Measurements from ENCODE around the gene CTNNA1.
"Not testable (repeated sequence)": the region's sequence is repeated elsewhere in the genome, so short reads cannot be mapped to it uniquely, and the experiment has no call there.

CTNNA1 gene

DNA sequence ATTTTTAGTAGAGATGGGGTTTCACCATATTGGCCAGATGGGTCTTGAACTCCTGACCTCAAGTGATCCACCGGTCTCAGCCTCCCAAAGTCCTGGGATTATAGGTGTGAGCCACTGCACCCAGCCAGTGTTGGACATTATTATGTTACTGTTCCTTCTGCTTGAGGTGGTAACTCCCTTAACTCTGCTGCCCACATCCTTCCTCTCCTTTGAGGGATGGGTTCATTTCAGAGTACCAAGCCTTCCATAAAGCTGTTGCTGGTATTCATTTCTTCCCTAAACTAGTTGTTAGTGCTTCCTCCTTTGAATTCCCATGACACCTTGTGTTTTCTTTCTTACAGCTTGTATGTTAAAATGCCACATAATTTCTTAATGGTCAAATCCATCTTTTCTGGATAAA, 54.0 kb downstream of the CTNNA1 start:
- Histone ChIP-seq H3K27ac (no peak overlapping the region), H3K36me3 (peaks cover 0 to 6% (median 4%) of the 10 kb centered on the region in 3 donors), H3K27me3 (no peaks in the 10 kb centered on the region), H3K4me1 (peaks cover 0 to 44% (median 10%) of the 10 kb centered on the region in 4 donors), H3K4me3 (no peak overlapping the region), H3K9me3 (no peaks in the 10 kb centered on the region)
- TF ChIP-seq, protein P1, sequence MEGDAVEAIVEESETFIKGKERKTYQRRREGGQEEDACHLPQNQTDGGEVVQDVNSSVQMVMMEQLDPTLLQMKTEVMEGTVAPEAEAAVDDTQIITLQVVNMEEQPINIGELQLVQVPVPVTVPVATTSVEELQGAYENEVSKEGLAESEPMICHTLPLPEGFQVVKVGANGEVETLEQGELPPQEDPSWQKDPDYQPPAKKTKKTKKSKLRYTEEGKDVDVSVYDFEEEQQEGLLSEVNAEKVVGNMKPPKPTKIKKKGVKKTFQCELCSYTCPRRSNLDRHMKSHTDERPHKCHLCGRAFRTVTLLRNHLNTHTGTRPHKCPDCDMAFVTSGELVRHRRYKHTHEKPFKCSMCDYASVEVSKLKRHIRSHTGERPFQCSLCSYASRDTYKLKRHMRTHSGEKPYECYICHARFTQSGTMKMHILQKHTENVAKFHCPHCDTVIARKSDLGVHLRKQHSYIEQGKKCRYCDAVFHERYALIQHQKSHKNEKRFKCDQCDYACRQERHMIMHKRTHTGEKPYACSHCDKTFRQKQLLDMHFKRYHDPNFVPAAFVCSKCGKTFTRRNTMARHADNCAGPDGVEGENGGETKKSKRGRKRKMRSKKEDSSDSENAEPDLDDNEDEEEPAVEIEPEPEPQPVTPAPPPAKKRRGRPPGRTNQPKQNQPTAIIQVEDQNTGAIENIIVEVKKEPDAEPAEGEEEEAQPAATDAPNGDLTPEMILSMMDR (IDR thresholded peaks at IDR 0.05), result no peak
- intact Hi-C loops (cut with DNase I; ENCODE audit: low total_unique reads), result no loop called here
- DNase-seq, result no peak

DNA sequence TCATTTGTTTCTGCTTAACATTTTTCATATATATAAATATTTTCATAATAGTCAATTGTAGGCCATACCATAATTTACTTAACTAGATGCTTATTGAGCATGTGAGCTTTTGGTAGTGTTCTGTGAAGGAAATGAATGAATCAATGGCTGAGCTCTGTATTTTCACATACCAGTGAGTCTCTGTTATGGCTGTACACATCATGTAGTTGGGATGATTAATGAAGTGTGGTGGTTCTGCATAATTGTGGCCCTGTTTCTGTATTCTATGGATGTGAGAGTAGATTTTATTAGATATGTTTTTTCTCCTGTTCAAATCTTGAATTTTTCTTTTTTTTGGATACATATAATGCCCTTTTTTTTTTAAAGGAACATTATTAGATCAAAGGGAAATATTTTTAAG, 56.2 kb downstream of the CTNNA1 start:
- TF ChIP-seq, protein P1 (IDR thresholded peaks at IDR 0.05), result no peak
- no peaks in the 10 kb centered on the region for H3K9me3 ChIP-seq
- H3K36me3 ChIP-seq, result peaks cover 0 to 21% (median 16%) of the 10 kb centered on the region in 3 donors
- H3K27ac ChIP-seq, result no peak overlapping the region
- H3K4me3 ChIP-seq, result no peak overlapping the region
- H3K27me3 ChIP-seq, result no peaks in the 10 kb centered on the region
- intact Hi-C loops (cut with DNase I; ENCODE audit: low total_unique reads), result no loop called here
- H3K4me1 ChIP-seq, result peaks cover 0 to 26% (median 4%) of the 10 kb centered on the region in 4 donors
- no peak for DNase-seq

DNA sequence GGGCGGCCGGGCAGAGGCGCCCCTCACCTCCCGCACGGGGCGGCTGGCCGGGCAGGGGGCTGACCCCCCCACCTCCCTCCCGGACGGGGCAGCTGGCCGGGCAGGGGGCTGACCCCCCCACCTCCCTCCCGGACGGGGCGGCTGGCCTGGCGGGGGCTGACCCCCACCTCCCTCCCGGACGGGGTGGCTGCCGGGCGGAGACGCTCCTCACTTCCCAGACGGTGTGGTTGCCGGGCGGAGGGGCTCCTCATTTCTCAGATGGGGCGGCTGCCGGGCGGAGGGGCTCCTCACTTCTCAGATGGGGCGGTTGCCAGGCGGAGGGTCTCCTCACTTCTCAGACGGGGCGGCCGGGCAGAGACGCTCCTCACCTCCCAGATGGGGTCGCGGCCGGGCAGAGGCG, 57.6 kb downstream of the CTNNA1 start:
- peaks cover 0 to 26% (median 16%) of the 10 kb centered on the region in 3 donors for H3K36me3 ChIP-seq
- H3K4me3 ChIP-seq; H3K9me3 ChIP-seq; DNase-seq; H3K27ac ChIP-seq; intact Hi-C loops (cut with DNase I; ENCODE audit: low total_unique reads); H3K27me3 ChIP-seq: not testable (repeated sequence)
- peaks cover 0 to 39% (median 8%) of the 10 kb centered on the region in 4 donors for H3K4me1 ChIP-seq

DNA sequence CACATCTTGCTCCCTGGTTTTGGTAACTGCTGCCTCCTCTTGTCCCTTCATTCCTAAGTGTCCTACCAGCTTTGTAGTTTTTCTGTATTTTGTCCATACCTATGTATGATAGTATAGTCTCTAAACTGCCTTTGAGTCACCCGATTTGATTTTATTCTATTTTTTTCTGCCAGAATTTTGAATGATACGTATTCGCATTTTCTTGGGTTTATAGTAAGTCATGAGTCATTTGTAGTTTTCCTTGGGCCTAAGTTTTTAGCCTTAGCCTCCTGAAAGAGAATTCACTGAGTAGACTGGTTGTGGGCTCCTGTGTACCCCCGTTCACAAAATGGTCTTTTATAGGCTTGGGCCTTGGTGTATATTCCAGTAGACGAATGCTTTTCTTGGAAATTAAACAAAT, 62.3 kb downstream of the CTNNA1 start:
- no peak overlapping the region for H3K4me3 ChIP-seq
- peaks cover 0 to 32% (median 16%) of the 10 kb centered on the region in 3 donors for H3K36me3 ChIP-seq
- H3K27me3 ChIP-seq, result no peaks in the 10 kb centered on the region
- no peaks in the 10 kb centered on the region for H3K9me3 ChIP-seq
- DNase-seq, result no peak
- H3K27ac ChIP-seq, result peak overlapping the region; percentile 16 to 67
- peaks cover 0 to 52% (median 18%) of the 10 kb centered on the region in 4 donors for H3K4me1 ChIP-seq
- TF ChIP-seq, protein P1 (IDR thresholded peaks at IDR 0.05), result no peak
- intact Hi-C loops (cut with DNase I; ENCODE audit: low total_unique reads), result no loop called here

DNA sequence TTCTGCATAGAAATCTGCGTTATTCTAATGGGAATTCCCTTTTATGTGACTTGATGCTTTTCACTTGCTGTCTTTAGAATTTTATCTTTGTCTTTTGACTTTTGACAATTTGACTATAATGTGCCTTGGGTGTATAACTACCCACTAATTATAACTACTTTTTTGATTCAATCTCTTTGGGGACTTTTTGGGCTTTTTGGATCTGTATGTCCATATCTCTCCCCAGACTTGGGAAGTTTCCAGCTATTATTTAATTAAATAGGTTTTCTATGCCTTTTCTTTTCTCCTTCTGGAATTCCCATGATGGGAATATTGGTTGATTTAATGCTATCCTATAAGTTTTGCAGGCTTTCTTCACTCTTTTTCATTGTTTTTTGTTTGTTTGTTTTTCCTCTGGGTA, 64.0 kb downstream of the CTNNA1 start:
- Histone ChIP-seq H3K4me1 (peaks cover 0 to 66% (median 18%) of the 10 kb centered on the region in 4 donors), H3K27me3 (no peaks in the 10 kb centered on the region), H3K27ac (peak overlapping the region in 1 of 2 donors; percentile 67), H3K4me3 (no peak overlapping the region), H3K36me3 (peaks cover 0 to 25% (median 11%) of the 10 kb centered on the region in 3 donors), H3K9me3 (no peaks in the 10 kb centered on the region)
- no peak for DNase-seq
- TF ChIP-seq, protein P1 (IDR thresholded peaks at IDR 0.05), result no peak
- intact Hi-C loops (cut with DNase I; ENCODE audit: low total_unique reads), result no loop called here

DNA sequence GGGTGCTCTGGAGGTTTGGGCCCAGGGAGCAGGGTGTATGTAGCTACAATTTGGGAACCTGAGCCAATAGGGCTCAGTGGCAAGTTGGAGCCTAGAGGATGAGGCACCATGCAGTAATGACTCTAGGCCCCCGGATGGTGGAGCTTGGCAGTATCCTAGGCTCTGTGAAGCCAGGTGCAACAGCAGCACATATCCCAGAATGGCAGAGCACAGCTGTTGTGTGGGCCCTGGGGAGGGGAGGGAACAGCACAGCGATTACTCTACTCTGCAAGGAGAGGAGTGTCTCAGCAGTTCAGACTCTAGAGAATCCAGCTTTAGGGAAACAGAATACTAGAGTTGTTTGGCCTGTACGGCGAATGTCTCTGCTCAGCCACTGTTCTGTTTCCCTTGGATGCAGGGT, 65.9 kb downstream of the CTNNA1 start:
- H3K27ac ChIP-seq, result peak overlapping the region; percentile 20 to 26
- TF ChIP-seq, protein P1 (IDR thresholded peaks at IDR 0.05), result no peak
- no peaks in the 10 kb centered on the region for H3K9me3 ChIP-seq
- H3K4me3 ChIP-seq, result no peak overlapping the region
- peaks cover 0 to 10% (median 0%) of the 10 kb centered on the region in 3 donors for H3K36me3 ChIP-seq
- DNase-seq, result no peak
- H3K27me3 ChIP-seq, result no peaks in the 10 kb centered on the region
- intact Hi-C loops (cut with DNase I; ENCODE audit: low total_unique reads), result no loop called here
- peaks cover 0 to 78% (median 18%) of the 10 kb centered on the region in 4 donors for H3K4me1 ChIP-seq

Data from tibial artery (tissue), 4 donors.